Osteoblast (primary cell): ENCODE measurements around the gene POLRMT. TPM values are rescaled to one million over a fixed set of nuclear protein-coding genes. Genes with fewer than 3 reads are reported as not detected.

ENCODE experiments used
- DNase-seq: peaks from one replicate; pipeline ENCODE4 v3.0.0; 2011; ENCODE audit warnings: low spot score, mixed read lengths; ENCODE audit not compliant: insufficient read length; ENCODE audit errors: missing footprints
- H2AFZ ChIP-seq: 2 replicates; pipeline ENCODE4 v1.6.0; 2011; ENCODE audit warnings: mild to moderate bottlenecking, low read length
- H3K27ac ChIP-seq: 2 replicates; pipeline ENCODE4 v1.5.1; 2011; ENCODE audit warnings: mild to moderate bottlenecking, low read depth, low read length, moderate library complexity
- H3K27me3 ChIP-seq: 2 replicates; pipeline ENCODE4 v1.6.0; 2012; ENCODE audit warnings: mild to moderate bottlenecking, control low read depth, inconsistent platforms, low read length, moderate library complexity; ENCODE audit not compliant: insufficient read depth
- H3K36me3 ChIP-seq: 2 replicates; pipeline ENCODE4 v1.5.1; 2011; ENCODE audit warnings: mild to moderate bottlenecking, low read length, control low read depth, moderate library complexity; ENCODE audit not compliant: insufficient read depth
- H3K4me1 ChIP-seq: 2 replicates; pipeline ENCODE4 v1.5.1; 2011; ENCODE audit warnings: mild to moderate bottlenecking, low read length, control low read depth, moderate library complexity; ENCODE audit not compliant: insufficient read depth
- H3K4me2 ChIP-seq: 2 replicates; pipeline ENCODE4 v1.6.0; 2011; ENCODE audit warnings: mild to moderate bottlenecking, low read length; ENCODE audit not compliant: insufficient read depth
- H3K4me3 ChIP-seq: fragments of 200-600 bp; sonication (generic); 3 replicates; pipeline ENCODE4 v1.5.1; 2012; ENCODE audit warnings: mild to moderate bottlenecking, low read length, inconsistent platforms; ENCODE audit not compliant: insufficient read depth
- H3K79me2 ChIP-seq: 2 replicates; pipeline ENCODE4 v1.6.0; 2012; ENCODE audit warnings: mild to moderate bottlenecking, low read length, control low read depth, inconsistent platforms; ENCODE audit not compliant: insufficient read depth
- H3K9me3 ChIP-seq: 2 replicates; pipeline ENCODE4 v1.5.1; 2011; ENCODE audit warnings: low read depth, low read length, control low read depth
- H4K20me1 ChIP-seq: 2 replicates; pipeline ENCODE4 v1.6.0; 2012; ENCODE audit warnings: mild to moderate bottlenecking, low read length, control low read depth; ENCODE audit not compliant: insufficient read depth
- CTCF ChIP-seq: IDR thresholded peaks from 2 replicates; pipeline ENCODE4 v1.5.1; 2011; ENCODE audit warnings: mild to moderate bottlenecking, low read depth, low read length, moderate library complexity; ENCODE audit errors: extremely low read depth
- total RNA-seq: library from RNA; depleted of rRNA; stranded (reverse); fragments of >200 nt; gene quantifications from 2 replicates; pipeline ENCODE4 v1.2.3, GENCODE V29; 2012

Gene POLRMT
- 16.6 and 18.6 TPM in 2 replicates for total RNA-seq

GRCh38 chr19:633068-633785 is at the start of gene POLRMT:
Gene POLRMT (minus strand): TSS chr19:633537. CDS start chr19:633512, 25 bp downstream.
- H3K4me2 ChIP-seq = peak within 1 kb of the TSS; percentile 99
- peaks cover 3% of the 10 kb centered on the region for H3K36me3 ChIP-seq
- peaks cover 6% of the 10 kb centered on the region for H4K20me1 ChIP-seq
- H3K27ac ChIP-seq = peak within 1 kb of the TSS; percentile 89
- peaks cover 16% of the 10 kb centered on the region for H3K4me1 ChIP-seq
- H3K9me3 ChIP-seq = no peaks in the 10 kb centered on the region
- H2AFZ ChIP-seq = peak within 1 kb of the TSS; percentile 96
- peak; percentile 100 for DNase-seq
- H3K27me3 ChIP-seq = no peaks in the 10 kb centered on the region
- H3K4me3 ChIP-seq = peak within 1 kb of the TSS; percentile 79
- TF ChIP-seq CTCF = no peak
- H3K79me2 ChIP-seq = peaks cover 22% of the 10 kb centered on the region

GRCh38 chr19:682678-683320 is 49.5 kb upstream of the POLRMT start:
- H2AFZ ChIP-seq = no peak overlapping the region
- peaks cover 4% of the 10 kb centered on the region for H3K4me1 ChIP-seq
- H4K20me1 ChIP-seq = peaks cover 12% of the 10 kb centered on the region
- H3K27ac ChIP-seq = no peak overlapping the region
- H3K4me3 ChIP-seq = no peak overlapping the region
- H3K27me3 ChIP-seq = no peaks in the 10 kb centered on the region
- DNase-seq = peak; percentile 67
- no peak for TF ChIP-seq CTCF
- peaks cover 9% of the 10 kb centered on the region for H3K79me2 ChIP-seq
- H3K36me3 ChIP-seq = no peaks in the 10 kb centered on the region
- no peak overlapping the region for H3K4me2 ChIP-seq
- no peaks in the 10 kb centered on the region for H3K9me3 ChIP-seq

- TF ChIP-seq CTCF = no peak
- DNase-seq = peak; percentile 99
- peaks cover 9% of the 10 kb centered on the region for H3K79me2 ChIP-seq
- peaks cover 12% of the 10 kb centered on the region for H3K4me1 ChIP-seq
- H4K20me1 ChIP-seq = peaks cover 12% of the 10 kb centered on the region
- H2AFZ ChIP-seq = no peak overlapping the region
- H3K4me2 ChIP-seq = peak overlapping the region; percentile 88
- H3K27ac ChIP-seq = peak overlapping the region; percentile 76
- peak overlapping the region; percentile 72 for H3K4me3 ChIP-seq
- no peaks in the 10 kb centered on the region for H3K36me3 ChIP-seq
- no peaks in the 10 kb centered on the region for H3K27me3 ChIP-seq
- no peaks in the 10 kb centered on the region for H3K9me3 ChIP-seq
Observed at GRCh38 chr19:681029-682019, 48.0 kb upstream of the POLRMT start.
